Neural cell (in vitro differentiated cells): ENCODE measurements around the gene ZZZ3.

Source experiments
- EP300 ChIP-seq: fragments of 450-650 bp; conservative IDR thresholded peaks from 2 replicates; pipeline ENCODE4 v1.6.1; 2014; ENCODE audit warnings: antibody characterized with exemption, mild to moderate bottlenecking, moderate library complexity; ENCODE audit not compliant: poor library complexity, severe bottlenecking
- EZH2 ChIP-seq: fragments of 200-600, 300-800 bp; shearing (Covaris generic), sonication (generic); IDR thresholded peaks from 2 replicates; pipeline ENCODE4 v1.6.1; 2014; ENCODE audit warnings: antibody characterized with exemption, low read length, borderline replicate concordance, mild to moderate bottlenecking; ENCODE audit not compliant: insufficient read depth, poor library complexity, severe bottlenecking
- POLR2AphosphoS5 ChIP-seq: IDR thresholded peaks from 2 replicates; pipeline ENCODE4 v1.6.1; 2012
- SMC3 ChIP-seq: fragments of 450-650 bp; conservative IDR thresholded peaks from 2 replicates; pipeline ENCODE4 v1.6.1; 2014; ENCODE audit warnings: antibody characterized with exemption, mild to moderate bottlenecking, moderate library complexity; ENCODE audit not compliant: poor library complexity
- TF ChIP-seq, protein P1 (sequence below): fragments of 450-650 bp; IDR thresholded peaks from 2 replicates; pipeline ENCODE4 v1.5.1; 2014; ENCODE audit warnings: antibody characterized with exemption, mild to moderate bottlenecking, moderate library complexity; ENCODE audit not compliant: poor library complexity, severe bottlenecking

DNA sequence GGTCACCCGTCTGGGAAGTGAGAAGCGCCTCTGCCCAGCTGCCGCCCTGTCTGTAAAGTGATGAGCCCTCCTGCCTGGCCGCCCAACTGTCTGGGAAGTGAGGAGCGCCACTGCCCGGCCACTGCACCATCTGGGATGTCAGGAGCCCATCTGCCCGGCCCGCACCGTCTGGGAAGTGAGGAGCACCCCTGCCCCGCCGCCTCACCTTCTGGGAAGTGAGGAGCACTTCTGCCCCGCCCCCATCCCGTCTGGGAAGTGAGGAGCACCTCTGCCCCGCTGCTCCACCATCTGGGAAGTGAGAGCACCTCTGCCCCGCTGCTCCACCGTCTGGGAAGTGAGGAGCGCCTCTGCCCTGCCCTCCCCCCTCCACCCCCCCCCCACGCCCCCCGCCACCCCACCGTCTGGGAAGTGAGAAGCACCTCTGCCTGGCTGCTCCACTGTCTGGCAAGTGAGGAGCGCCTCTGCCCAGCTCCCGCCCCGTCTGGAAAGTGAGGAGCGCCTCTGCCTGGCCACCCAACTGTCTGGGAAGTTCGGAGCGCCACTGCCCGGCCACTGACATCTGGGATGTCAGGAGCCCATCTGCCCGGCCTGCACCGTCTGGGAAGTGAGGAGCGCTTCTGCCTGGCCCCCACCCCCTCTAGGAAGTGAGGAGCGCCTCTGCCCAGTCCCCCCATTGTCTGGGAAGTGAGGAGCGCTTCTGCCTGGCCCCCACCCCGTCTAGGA lies 4.5 kb upstream of the ZZZ3 start:
- TF ChIP-seq, protein P1, sequence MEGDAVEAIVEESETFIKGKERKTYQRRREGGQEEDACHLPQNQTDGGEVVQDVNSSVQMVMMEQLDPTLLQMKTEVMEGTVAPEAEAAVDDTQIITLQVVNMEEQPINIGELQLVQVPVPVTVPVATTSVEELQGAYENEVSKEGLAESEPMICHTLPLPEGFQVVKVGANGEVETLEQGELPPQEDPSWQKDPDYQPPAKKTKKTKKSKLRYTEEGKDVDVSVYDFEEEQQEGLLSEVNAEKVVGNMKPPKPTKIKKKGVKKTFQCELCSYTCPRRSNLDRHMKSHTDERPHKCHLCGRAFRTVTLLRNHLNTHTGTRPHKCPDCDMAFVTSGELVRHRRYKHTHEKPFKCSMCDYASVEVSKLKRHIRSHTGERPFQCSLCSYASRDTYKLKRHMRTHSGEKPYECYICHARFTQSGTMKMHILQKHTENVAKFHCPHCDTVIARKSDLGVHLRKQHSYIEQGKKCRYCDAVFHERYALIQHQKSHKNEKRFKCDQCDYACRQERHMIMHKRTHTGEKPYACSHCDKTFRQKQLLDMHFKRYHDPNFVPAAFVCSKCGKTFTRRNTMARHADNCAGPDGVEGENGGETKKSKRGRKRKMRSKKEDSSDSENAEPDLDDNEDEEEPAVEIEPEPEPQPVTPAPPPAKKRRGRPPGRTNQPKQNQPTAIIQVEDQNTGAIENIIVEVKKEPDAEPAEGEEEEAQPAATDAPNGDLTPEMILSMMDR, result no peak
- TF ChIP-seq POLR2AphosphoS5, result no peak
- no peak for TF ChIP-seq EZH2
- no peak for TF ChIP-seq EP300
- no peak for TF ChIP-seq SMC3
